Measurements from ENCODE around the gene AADACL4. TPM values are rescaled to one million over a fixed set of nuclear protein-coding genes. Genes with fewer than 3 reads are reported as not detected.
"Not testable (repeated sequence)": the region's sequence is repeated elsewhere in the genome, so short reads cannot be mapped to it uniquely, and the experiment has no call there.

The AADACL4 gene
- total RNA-seq, 2 donors from 2014 or later: not detected

- H3K9me3 Mint-ChIP-seq; H3K27ac Mint-ChIP-seq; ATAC-seq (replicated peaks); H3K4me1 Mint-ChIP-seq; H3K4me3 Mint-ChIP-seq; H3K36me3 Mint-ChIP-seq (ENCODE audit: low read depth): not testable (repeated sequence)
- H3K27me3 Mint-ChIP-seq: peaks cover 23% of the 10 kb centered on the region
Measured at GRCh38 chr1:12676122-12676521, 32.2 kb downstream of the AADACL4 start.

GRCh38 chr1:12677565-12677964 lies 33.7 kb downstream of the AADACL4 start:
- ATAC-seq (replicated peaks): no peak
- Mint-ChIP-seq H3K27ac (no peak overlapping the region), H3K9me3 (peaks cover 4% of the 10 kb centered on the region), H3K36me3 (ENCODE audit: low read depth) (no peaks in the 10 kb centered on the region), H3K4me3 (no peak overlapping the region), H3K27me3 (peaks cover 15% of the 10 kb centered on the region), H3K4me1 (no peaks in the 10 kb centered on the region)

GRCh38 chr1:12678350-12678749 lies 34.5 kb downstream of the AADACL4 start:
- ATAC-seq (replicated peaks): no peak
- H3K9me3 Mint-ChIP-seq: peaks cover 4% of the 10 kb centered on the region
- no peaks in the 10 kb centered on the region for H3K4me1 Mint-ChIP-seq
- H3K36me3 Mint-ChIP-seq (ENCODE audit: low read depth): no peaks in the 10 kb centered on the region
- no peak overlapping the region for H3K4me3 Mint-ChIP-seq
- H3K27ac Mint-ChIP-seq: no peak overlapping the region
- peaks cover 18% of the 10 kb centered on the region for H3K27me3 Mint-ChIP-seq

GRCh38 chr1:12678820-12679219 lies 34.9 kb downstream of the AADACL4 start:
- Mint-ChIP-seq H3K4me1 (no peaks in the 10 kb centered on the region), H3K27me3 (peaks cover 19% of the 10 kb centered on the region), H3K4me3 (no peak overlapping the region), H3K36me3 (ENCODE audit: low read depth) (no peaks in the 10 kb centered on the region), H3K27ac (no peak overlapping the region), H3K9me3 (peaks cover 4% of the 10 kb centered on the region)
- no peak for ATAC-seq (replicated peaks)

GRCh38 chr1:12690156-12690555 lies 46.3 kb downstream of the AADACL4 start:
- Mint-ChIP-seq H3K36me3 (ENCODE audit: low read depth) (no peaks in the 10 kb centered on the region), H3K4me1 (no peaks in the 10 kb centered on the region), H3K27me3 (peaks cover 7% of the 10 kb centered on the region), H3K9me3 (no peaks in the 10 kb centered on the region), H3K27ac (no peak overlapping the region), H3K4me3 (no peak overlapping the region)
- no peak for ATAC-seq (replicated peaks)

- ATAC-seq (replicated peaks): no peak
- Mint-ChIP-seq H3K27ac (no peak overlapping the region), H3K36me3 (ENCODE audit: low read depth) (no peaks in the 10 kb centered on the region), H3K4me1 (no peaks in the 10 kb centered on the region), H3K4me3 (no peak overlapping the region), H3K9me3 (no peaks in the 10 kb centered on the region), H3K27me3 (peaks cover 7% of the 10 kb centered on the region)
Measured at GRCh38 chr1:12692967-12693782, 49.3 kb downstream of the AADACL4 start.

- Mint-ChIP-seq H3K4me1 (no peaks in the 10 kb centered on the region), H3K4me3 (no peak overlapping the region), H3K9me3 (no peaks in the 10 kb centered on the region), H3K27me3 (peaks cover 21% of the 10 kb centered on the region), H3K27ac (no peak overlapping the region), H3K36me3 (ENCODE audit: low read depth) (no peaks in the 10 kb centered on the region)
- no peak for ATAC-seq (replicated peaks)
Measured at GRCh38 chr1:12696658-12697057, 52.8 kb downstream of the AADACL4 start.

- Mint-ChIP-seq H3K27ac (no peak overlapping the region), H3K9me3 (no peaks in the 10 kb centered on the region), H3K4me1 (no peaks in the 10 kb centered on the region)
Measured at GRCh38 chr1:12697397-12697796, 53.5 kb downstream of the AADACL4 start.

GRCh38 chr1:12703821-12704451 lies 60.1 kb downstream of the AADACL4 start:
- H3K36me3 Mint-ChIP-seq (ENCODE audit: low read depth): no peaks in the 10 kb centered on the region
- H3K9me3 Mint-ChIP-seq: peaks cover 9% of the 10 kb centered on the region
- no peak for ATAC-seq (replicated peaks)
- no peak overlapping the region for H3K27ac Mint-ChIP-seq
- H3K27me3 Mint-ChIP-seq: peaks cover 18% of the 10 kb centered on the region
- no peak overlapping the region for H3K4me3 Mint-ChIP-seq
- no peaks in the 10 kb centered on the region for H3K4me1 Mint-ChIP-seq

More at GRCh38 chr1:12697397-12697796, 53.5 kb downstream of the AADACL4 start:
- Mint-ChIP-seq H3K4me3 (no peak overlapping the region), H3K27me3 (peaks cover 21% of the 10 kb centered on the region), H3K36me3 (ENCODE audit: low read depth) (no peaks in the 10 kb centered on the region)
- no peak for ATAC-seq (replicated peaks)

- ATAC-seq (replicated peaks): no peak
- peaks cover 11% of the 10 kb centered on the region for H3K27me3 Mint-ChIP-seq
- H3K36me3 Mint-ChIP-seq (ENCODE audit: low read depth): no peaks in the 10 kb centered on the region
- H3K4me1 Mint-ChIP-seq: no peaks in the 10 kb centered on the region
- no peak overlapping the region for H3K27ac Mint-ChIP-seq
- H3K4me3 Mint-ChIP-seq: no peak overlapping the region
- H3K9me3 Mint-ChIP-seq: peaks cover 9% of the 10 kb centered on the region
Measured at GRCh38 chr1:12706061-12706460, 62.2 kb downstream of the AADACL4 start.

- Mint-ChIP-seq H3K36me3 (ENCODE audit: low read depth) (no peaks in the 10 kb centered on the region), H3K27me3 (peaks cover 20% of the 10 kb centered on the region), H3K27ac (no peak overlapping the region), H3K9me3 (peaks cover 5% of the 10 kb centered on the region), H3K4me3 (no peak overlapping the region), H3K4me1 (peaks cover 1% of the 10 kb centered on the region)
- ATAC-seq (replicated peaks): no peak
Measured at GRCh38 chr1:12708396-12709090, 64.7 kb downstream of the AADACL4 start.

GRCh38 chr1:12709091-12709491 lies 65.2 kb downstream of the AADACL4 start:
- no peak overlapping the region for H3K4me3 Mint-ChIP-seq
- H3K36me3 Mint-ChIP-seq (ENCODE audit: low read depth): no peaks in the 10 kb centered on the region
- no peak for ATAC-seq (replicated peaks)
- H3K27ac Mint-ChIP-seq: no peak overlapping the region
- peaks cover 4% of the 10 kb centered on the region for H3K4me1 Mint-ChIP-seq
- peaks cover 25% of the 10 kb centered on the region for H3K27me3 Mint-ChIP-seq
- peaks cover 2% of the 10 kb centered on the region for H3K9me3 Mint-ChIP-seq

- Mint-ChIP-seq H3K9me3 (no peaks in the 10 kb centered on the region), H3K27me3 (peaks cover 25% of the 10 kb centered on the region), H3K36me3 (ENCODE audit: low read depth) (no peaks in the 10 kb centered on the region), H3K4me3 (no peak overlapping the region), H3K4me1 (peaks cover 4% of the 10 kb centered on the region), H3K27ac (no peak overlapping the region)
- no peak for ATAC-seq (replicated peaks)
Measured at GRCh38 chr1:12709696-12710095, 65.8 kb downstream of the AADACL4 start.

GRCh38 chr1:12711536-12711935 lies 67.7 kb downstream of the AADACL4 start:
- no peak for ATAC-seq (replicated peaks)
- Mint-ChIP-seq H3K4me3 (no peak overlapping the region), H3K4me1 (peaks cover 4% of the 10 kb centered on the region), H3K36me3 (ENCODE audit: low read depth) (no peaks in the 10 kb centered on the region), H3K27me3 (peaks cover 22% of the 10 kb centered on the region), H3K27ac (no peak overlapping the region), H3K9me3 (no peaks in the 10 kb centered on the region)

GRCh38 chr1:12712076-12712475 lies 68.2 kb downstream of the AADACL4 start:
- no peak for ATAC-seq (replicated peaks)
- Mint-ChIP-seq H3K36me3 (ENCODE audit: low read depth) (no peaks in the 10 kb centered on the region), H3K9me3 (no peaks in the 10 kb centered on the region), H3K27me3 (peaks cover 21% of the 10 kb centered on the region), H3K4me1 (peaks cover 4% of the 10 kb centered on the region), H3K4me3 (no peak overlapping the region), H3K27ac (no peak overlapping the region)
